ENCODE measurements around the gene DPP7.
"Not testable (repeated sequence)": the region's sequence is repeated elsewhere in the genome, so short reads cannot be mapped to it uniquely, and the experiment has no call there.

Gene DPP7

DNA sequence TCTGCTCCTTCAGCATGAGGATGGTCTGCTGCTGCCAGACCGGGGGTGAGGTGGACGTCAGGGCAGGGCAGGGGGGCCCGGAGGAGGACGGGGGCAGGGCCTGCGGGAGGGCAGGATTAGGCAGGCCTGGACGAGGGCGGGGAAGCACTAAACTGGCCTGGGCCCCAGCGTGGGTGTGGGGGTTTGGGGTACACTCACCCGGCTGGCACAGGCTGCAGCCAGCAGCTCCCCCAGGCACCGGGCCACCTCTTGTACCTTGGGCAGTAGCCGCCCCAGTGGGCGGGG lies 49.7 kb downstream of the DPP7 start:
- Histone ChIP-seq H3K36me3 (peaks cover 39% of the 10 kb centered on the region), H3K27me3 (no peaks in the 10 kb centered on the region), H3K4me3 (ENCODE audit: low read depth, low read length) (no peak overlapping the region), H3K4me1 (peaks cover 6% of the 10 kb centered on the region), H3K9me3 (no peaks in the 10 kb centered on the region)
- no peak for DNase-seq
- TF ChIP-seq, protein P1, sequence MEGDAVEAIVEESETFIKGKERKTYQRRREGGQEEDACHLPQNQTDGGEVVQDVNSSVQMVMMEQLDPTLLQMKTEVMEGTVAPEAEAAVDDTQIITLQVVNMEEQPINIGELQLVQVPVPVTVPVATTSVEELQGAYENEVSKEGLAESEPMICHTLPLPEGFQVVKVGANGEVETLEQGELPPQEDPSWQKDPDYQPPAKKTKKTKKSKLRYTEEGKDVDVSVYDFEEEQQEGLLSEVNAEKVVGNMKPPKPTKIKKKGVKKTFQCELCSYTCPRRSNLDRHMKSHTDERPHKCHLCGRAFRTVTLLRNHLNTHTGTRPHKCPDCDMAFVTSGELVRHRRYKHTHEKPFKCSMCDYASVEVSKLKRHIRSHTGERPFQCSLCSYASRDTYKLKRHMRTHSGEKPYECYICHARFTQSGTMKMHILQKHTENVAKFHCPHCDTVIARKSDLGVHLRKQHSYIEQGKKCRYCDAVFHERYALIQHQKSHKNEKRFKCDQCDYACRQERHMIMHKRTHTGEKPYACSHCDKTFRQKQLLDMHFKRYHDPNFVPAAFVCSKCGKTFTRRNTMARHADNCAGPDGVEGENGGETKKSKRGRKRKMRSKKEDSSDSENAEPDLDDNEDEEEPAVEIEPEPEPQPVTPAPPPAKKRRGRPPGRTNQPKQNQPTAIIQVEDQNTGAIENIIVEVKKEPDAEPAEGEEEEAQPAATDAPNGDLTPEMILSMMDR (IDR thresholded peaks at IDR 0.05; ENCODE audit: low read depth, low read length) = no peak

DNA sequence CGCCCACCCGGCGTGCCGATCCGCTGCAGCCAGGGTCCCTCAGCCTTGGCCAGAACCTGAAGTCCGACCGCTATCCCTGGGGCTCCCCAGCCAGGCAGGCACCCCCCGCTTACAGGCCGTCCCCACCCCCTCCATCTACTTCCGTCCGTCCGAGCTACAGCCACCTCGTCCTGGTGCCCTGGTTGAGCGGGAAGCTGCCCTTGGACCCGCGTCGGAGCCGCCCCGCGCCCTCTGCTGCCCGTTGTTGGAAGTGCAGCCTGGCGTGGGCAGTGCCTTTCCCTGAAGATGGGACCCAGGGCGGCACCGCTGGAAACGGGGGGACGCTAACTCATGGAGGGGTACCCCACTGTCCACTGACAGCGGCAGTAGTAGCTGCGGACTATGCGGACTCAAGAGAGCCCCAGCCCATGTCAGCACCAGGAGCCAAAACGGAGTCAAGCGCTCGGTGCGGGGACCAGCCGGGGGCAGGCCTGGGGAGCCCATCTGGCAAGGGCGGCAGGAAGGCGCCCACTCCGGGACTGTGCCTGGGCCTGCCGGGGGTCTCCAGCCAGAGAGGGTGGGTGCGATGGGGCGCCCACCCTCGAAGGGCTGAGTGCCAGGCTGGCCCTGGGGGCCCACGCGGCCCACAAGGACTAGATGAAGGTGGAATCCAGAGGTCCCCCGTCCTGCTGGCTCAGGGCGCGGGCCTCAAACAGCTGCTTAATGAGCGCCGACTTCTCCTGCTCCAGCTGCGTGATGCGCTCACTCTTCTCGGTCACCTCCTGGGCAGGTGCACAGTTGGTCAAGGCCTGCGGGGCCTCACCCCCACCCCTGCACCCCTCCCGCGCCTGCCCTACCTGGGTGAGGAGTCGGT lies 50.3 kb downstream of the DPP7 start:
- peak; percentile 80 for DNase-seq

DNA sequence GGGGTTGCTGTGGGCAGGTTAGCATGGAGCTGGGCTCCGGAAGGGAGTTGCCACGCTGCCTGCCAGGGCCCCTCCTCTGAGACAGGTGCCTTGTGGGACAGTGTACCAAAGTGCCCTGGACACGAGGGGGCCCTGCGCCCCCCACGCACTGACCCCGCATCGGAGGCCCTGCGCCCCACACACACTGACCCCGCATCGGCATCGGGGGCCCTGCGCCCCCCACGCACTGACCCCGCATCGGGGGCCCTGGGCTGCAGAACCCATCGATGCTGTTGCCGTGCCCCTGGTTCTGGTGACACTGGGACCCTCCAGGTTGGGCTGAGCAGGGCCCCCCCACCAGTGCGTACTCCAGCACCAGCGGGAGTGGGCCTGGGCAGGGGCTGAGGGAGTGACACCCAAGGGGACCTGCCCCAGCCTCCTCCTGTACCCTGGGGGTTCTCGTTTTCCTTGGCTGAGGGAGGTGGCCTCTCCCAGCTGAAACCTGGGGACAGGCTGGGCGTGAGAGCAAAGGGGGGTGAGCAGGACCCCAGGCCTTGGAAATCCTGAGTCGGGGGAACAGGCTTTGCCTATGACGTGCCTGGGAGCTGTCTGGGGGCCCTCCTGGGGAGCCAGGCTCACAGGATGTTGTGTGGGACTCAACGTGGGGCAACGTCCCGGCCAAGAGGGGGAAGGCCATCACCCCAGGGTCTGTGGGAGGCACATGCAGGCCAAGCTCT lies 51.1 kb downstream of the DPP7 start:
- H3K9me3 ChIP-seq = no peaks in the 10 kb centered on the region
- peaks cover 6% of the 10 kb centered on the region for H3K4me1 ChIP-seq
- DNase-seq = no peak
- peaks cover 39% of the 10 kb centered on the region for H3K36me3 ChIP-seq
- no peak overlapping the region for H3K4me3 ChIP-seq (ENCODE audit: low read depth, low read length)
- TF ChIP-seq, protein P1 (IDR thresholded peaks at IDR 0.05; ENCODE audit: low read depth, low read length) = no peak
- H3K27me3 ChIP-seq = no peaks in the 10 kb centered on the region

More for the DNA sequence above, 50.3 kb downstream of the DPP7 start:
- Histone ChIP-seq H3K4me1 (peaks cover 6% of the 10 kb centered on the region), H3K4me3 (ENCODE audit: low read depth, low read length) (no peak overlapping the region), H3K9me3 (no peaks in the 10 kb centered on the region), H3K36me3 (peaks cover 39% of the 10 kb centered on the region), H3K27me3 (no peaks in the 10 kb centered on the region)
- TF ChIP-seq, protein P1 (IDR thresholded peaks at IDR 0.05; ENCODE audit: low read depth, low read length) = peak; percentile 81

DNA sequence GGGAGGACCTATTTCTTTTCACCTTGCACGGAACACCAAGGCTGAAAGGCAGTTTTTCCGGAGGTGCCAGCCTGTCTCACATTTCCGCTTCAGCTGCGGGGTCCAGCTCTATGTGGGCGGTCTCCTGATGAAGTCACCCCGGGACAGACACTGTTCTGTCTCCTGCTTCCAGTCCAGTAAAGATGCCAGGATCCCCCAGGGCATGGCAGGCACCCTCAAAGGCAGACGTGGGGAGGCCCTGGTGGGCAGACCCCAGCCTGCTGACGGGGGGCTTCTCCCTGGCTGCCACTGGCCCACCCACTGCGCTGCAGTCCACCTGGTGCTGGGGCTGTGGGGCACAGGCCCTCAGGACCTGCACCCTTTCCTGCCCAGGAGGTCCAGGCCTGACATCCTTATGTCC lies 51.7 kb downstream of the DPP7 start:
- not testable (repeated sequence) for H3K4me1 ChIP-seq; H3K9me3 ChIP-seq; DNase-seq; H3K4me3 ChIP-seq (ENCODE audit: low read depth, low read length); H3K27me3 ChIP-seq
- peaks cover 37% of the 10 kb centered on the region for H3K36me3 ChIP-seq

DNA sequence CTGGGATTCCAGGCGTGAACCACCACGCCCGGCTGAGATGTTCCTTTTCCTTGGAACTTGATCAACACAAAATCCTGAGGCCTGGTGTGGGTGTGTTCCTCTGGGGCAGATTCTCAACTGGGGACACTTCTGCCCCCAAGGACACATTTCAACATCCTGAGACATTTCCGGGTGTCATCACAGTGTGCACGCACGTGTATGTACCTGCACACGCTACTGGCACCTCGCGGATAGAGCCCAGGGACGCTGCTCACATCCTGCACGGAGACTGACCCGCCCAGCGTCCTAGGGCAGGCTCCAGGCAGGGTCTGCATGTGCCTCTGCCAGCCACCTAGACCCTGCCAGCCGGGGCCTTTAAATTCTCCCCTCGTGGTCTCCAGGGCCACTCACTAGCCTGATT lies 52.1 kb downstream of the DPP7 start:
- no peak for DNase-seq
- no peak overlapping the region for H3K4me3 ChIP-seq (ENCODE audit: low read depth, low read length)
- H3K36me3 ChIP-seq = peaks cover 36% of the 10 kb centered on the region
- H3K4me1 ChIP-seq = no peaks in the 10 kb centered on the region
- TF ChIP-seq, protein P1 (IDR thresholded peaks at IDR 0.05; ENCODE audit: low read depth, low read length) = no peak
- H3K9me3 ChIP-seq = no peaks in the 10 kb centered on the region
- H3K27me3 ChIP-seq = no peaks in the 10 kb centered on the region

All from BE2C (cell line).